Mesodermal cell (in vitro differentiated cells): ENCODE data around the gene ANXA6.

Source experiments
- H3K27ac ChIP-seq: 2 replicates; pipeline ENCODE4 v1.7.0; 2013; ENCODE audit warnings: mild to moderate bottlenecking, low read depth, low read length, moderate library complexity; ENCODE audit not compliant: severe bottlenecking
- H3K36me3 ChIP-seq: 2 replicates; pipeline ENCODE4 v1.7.1; 2013; ENCODE audit warnings: mild to moderate bottlenecking, low read length, moderate library complexity; ENCODE audit not compliant: control insufficient read depth, insufficient read depth
- H3K4me1 ChIP-seq: one replicate; pipeline ENCODE4 v1.7.1; 2013; ENCODE audit warnings: mild to moderate bottlenecking, low read length; ENCODE audit not compliant: insufficient read depth, control insufficient read depth, poor library complexity, severe bottlenecking
- H3K4me3 ChIP-seq: 2 replicates; pipeline ENCODE4 v1.7.0; 2013; ENCODE audit warnings: low read length, control low read depth, mild to moderate bottlenecking; ENCODE audit not compliant: insufficient read depth, poor library complexity, severe bottlenecking; ENCODE audit errors: extremely low read depth
- H3K9me3 ChIP-seq: 2 replicates; pipeline ENCODE4 v1.7.1; 2013; ENCODE audit warnings: mild to moderate bottlenecking, low read length, moderate library complexity; ENCODE audit not compliant: control insufficient read depth
- WGBS, 2 experiments: methylation state at CpG; one replicate each; pipeline ENCODE4 v1.1.5; 2013; ENCODE audit warnings: missing lambda C conversion rate in 2 of 2; ENCODE audit not compliant: insufficient coverage in 2 of 2; 5-methylcytosine and 5-hydroxymethylcytosine counted together

The ANXA6 gene

DNA sequence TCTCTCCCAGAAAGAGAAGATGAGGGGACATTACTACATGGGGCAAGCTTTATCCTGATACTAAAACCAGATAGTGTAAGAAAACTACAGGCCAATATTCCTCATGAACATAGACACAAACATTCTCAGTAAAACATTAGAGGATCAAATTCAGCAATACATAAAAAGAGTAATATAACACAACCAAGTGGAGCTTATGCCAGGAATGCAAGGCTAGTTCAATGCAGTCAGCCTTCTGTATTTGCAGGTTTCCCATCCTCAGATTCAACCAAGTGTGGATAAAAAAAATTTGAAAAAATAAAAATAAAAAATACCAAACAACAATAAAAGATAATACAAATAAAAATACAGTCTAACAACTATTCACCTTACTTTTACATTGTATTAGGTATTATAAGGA is 35.0 kb upstream of the ANXA6 start:
- Histone ChIP-seq H3K4me1 (no peaks in the 10 kb centered on the region), H3K9me3 (no peaks in the 10 kb centered on the region), H3K4me3 (no peak overlapping the region), H3K27ac (no peak overlapping the region), H3K36me3 (no peaks in the 10 kb centered on the region)

DNA sequence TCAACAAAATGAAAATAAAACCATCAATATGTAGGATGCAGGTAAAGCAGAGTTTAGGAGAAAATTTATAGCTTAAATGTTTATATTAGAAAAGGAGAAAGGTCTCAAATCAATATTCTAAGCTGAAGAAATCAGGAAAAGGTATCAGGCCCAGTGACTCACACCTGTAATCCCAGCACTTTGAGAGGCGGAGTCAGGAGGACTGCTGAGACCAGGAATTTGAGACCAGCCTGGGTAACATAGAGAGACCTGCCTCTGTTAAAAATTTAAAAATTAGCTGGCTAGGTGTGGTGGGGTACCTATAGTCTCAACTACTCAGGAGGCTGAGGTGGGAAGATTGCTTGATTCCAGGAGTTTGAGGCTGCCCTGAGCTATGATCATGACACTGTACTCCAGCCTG is 34.1 kb upstream of the ANXA6 start:
- Histone ChIP-seq H3K4me3 (no peak overlapping the region), H3K4me1 (no peaks in the 10 kb centered on the region), H3K36me3 (no peaks in the 10 kb centered on the region), H3K9me3 (no peaks in the 10 kb centered on the region), H3K27ac (no peak overlapping the region)
- WGBS, 2 experiments: 91 to 100% methylated on average over 1 of the region's 1 CpG

DNA sequence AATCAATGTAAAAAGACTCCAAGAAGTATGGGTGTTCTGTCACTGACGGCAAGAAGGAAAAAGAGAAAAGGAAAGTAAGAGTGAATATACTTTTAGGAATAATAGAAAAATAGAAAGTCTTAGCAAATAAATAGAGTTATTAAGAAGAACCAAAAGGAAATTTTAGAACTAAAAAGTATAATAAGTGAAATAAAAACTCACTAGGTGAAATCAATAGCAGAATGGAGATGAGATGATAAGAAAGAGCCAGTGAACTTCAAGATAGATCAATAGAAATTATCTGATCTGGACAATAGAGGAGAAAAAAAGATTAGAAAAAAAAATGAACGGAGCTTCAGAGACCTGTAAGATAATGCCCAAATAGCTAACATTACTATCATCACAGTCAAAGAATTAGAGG is 31.6 kb upstream of the ANXA6 start:
- no CpG with 5 or more reads among the region's 2 CpGs for WGBS, 2 experiments
- no peaks in the 10 kb centered on the region for H3K9me3 ChIP-seq
- H3K4me1 ChIP-seq: no peaks in the 10 kb centered on the region
- no peak overlapping the region for H3K4me3 ChIP-seq
- no peaks in the 10 kb centered on the region for H3K36me3 ChIP-seq
- H3K27ac ChIP-seq: no peak overlapping the region

DNA sequence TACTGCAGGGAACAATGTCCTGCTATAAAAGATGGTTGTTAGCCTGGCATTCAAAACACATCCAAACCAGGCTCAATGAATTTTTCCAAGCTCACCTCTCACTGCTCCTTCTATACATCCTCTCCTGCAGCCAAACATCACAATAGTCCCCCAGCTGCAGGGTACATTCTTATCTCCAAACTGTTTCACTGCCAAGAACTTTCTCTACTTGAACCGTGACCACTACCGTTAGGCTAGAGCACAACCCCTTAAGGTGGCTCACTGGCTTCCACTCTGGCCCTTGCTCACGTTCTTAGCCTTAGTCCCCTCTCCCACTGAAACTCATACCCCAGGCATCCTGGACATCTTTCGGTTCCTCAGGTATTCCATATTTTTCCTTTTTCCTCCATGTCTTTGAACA is 29.0 kb upstream of the ANXA6 start:
- Histone ChIP-seq H3K27ac (no peak overlapping the region), H3K36me3 (no peaks in the 10 kb centered on the region), H3K4me1 (no peaks in the 10 kb centered on the region), H3K4me3 (no peak overlapping the region), H3K9me3 (no peaks in the 10 kb centered on the region)
- 84 to 86% methylated on average over 4 of the region's 4 CpGs for WGBS, 2 experiments

DNA sequence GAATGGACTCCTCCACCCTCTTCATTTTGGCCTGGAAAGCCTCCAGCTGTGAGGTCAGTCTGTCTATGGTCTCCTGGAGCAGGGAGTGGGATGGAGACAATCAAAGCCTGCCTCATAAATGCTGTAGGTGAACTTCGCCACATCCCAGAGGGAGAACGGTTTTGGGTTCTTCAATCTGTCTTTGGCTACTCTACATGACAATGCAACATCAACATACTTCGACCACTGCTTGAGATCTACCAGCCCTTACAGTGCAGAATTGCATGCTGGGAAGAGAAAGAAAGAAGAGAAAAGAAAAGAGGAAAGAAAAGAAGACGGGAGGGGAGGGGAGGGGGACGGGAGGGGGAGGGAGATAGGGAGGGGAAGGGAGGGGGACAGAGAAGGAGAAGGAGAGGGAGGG is 28.5 kb upstream of the ANXA6 start:
- no peaks in the 10 kb centered on the region for H3K4me1 ChIP-seq
- no peak overlapping the region for H3K4me3 ChIP-seq
- 0 to 60% methylated on average over 1 of the region's 5 CpGs for WGBS, 2 experiments
- no peaks in the 10 kb centered on the region for H3K36me3 ChIP-seq
- no peak overlapping the region for H3K27ac ChIP-seq
- H3K9me3 ChIP-seq: no peaks in the 10 kb centered on the region

DNA sequence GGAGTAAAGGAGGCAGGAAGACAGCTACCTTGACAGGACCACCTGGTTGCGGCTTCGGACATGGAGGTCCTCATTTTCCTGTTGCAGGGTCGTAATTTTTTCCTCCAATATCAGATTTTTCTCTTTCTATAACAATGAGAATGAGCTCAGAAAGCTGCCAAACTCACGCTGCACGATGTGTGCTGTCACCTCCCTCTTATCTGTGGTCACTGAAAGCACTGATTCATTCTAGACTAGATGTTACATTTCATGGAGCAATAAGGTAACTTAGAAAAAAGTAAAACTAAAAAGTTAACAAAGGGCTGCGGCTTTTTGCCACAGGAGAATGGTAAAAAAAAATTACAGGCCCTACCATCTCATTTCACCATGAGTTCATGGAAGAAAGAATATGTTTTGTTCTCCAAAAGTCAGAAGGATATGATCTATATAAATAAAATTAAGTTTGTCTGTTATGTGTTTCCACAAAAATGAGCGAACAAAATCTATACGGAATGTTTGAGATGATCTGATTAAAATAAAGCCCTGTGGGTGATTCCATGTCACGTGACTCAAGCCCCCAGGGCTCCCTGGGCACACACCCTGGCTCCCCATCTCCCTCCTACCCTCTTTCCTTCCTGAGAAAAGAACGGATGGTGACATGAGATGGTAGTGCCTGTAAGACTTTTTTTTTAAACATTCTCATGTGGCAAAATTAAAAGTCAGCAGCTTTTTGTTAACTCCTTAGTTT is 26.9 kb upstream of the ANXA6 start:
- H3K9me3 ChIP-seq: no peaks in the 10 kb centered on the region
- 92% methylated on average over 3 of the region's 10 CpGs for WGBS, 2 experiments

DNA sequence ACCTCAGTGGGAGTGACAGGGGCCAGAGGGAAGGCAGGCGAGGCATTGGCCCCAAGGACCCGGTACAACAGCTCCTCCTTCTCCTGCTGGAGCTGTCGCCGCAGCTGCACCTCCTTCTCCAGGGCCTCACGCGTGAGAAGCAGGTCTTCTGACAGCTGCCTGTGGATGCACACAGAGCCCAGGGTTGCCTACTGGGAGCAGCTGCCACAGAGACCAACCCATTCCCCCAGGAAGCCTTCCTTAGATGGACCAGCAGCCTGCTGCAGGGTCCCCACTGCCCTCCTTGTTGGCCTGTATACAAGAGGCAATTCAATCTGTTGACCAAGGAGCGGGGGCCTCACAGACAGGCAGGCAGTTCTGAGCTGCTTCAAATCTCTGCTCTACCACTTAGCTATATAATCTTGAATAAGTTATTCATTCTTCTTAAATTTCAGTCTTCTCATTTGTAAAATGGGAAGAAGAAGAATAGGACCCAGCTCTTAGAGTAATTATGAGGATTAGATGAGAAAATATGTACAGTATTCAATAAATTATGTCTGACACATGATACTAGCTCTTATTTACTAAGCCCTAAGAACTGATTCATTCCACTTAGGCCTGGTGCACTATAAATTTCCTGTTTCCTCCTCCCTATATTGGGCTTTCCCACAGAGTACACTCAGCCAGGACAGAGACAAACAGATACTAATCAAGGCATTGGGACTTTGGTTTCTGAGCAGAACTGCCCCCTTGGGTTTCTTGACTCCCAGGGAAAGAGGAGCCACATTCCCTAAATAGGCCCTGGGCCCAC is 26.1 kb upstream of the ANXA6 start:
- no peaks in the 10 kb centered on the region for H3K36me3 ChIP-seq
- 72 to 85% methylated on average over 4 to 6 of the region's 7 CpGs for WGBS, 2 experiments

More for the DNA sequence above, 26.9 kb upstream of the ANXA6 start:
- H3K36me3 ChIP-seq: no peaks in the 10 kb centered on the region
- H3K4me3 ChIP-seq: no peak overlapping the region
- no peak overlapping the region for H3K27ac ChIP-seq
- no peaks in the 10 kb centered on the region for H3K4me1 ChIP-seq

DNA sequence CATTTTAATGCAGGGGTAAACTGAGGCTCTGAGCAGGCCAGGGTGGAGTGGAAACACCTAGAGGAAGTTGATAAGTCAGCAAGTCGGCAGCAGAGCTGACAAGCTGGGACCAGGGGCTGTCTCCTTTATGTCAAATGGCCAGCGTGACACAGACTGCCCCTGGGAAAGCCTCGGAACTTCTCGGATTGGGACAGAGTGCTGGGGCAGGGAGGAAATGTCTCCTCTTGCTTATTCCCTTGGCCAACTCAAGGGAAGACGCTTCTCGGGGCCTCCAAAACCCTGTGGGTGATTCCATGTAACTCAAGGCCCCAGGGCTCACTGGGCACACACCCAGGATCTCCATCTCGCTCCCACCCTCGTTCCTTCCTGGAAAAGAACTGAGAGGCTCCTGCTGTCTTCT is 25.4 kb upstream of the ANXA6 start:
- Histone ChIP-seq H3K9me3 (no peaks in the 10 kb centered on the region), H3K36me3 (no peaks in the 10 kb centered on the region), H3K27ac (no peak overlapping the region), H3K4me3 (no peak overlapping the region), H3K4me1 (no peaks in the 10 kb centered on the region)
- 92 to 96% methylated on average over 5 to 8 of the region's 8 CpGs for WGBS, 2 experiments

More for the DNA sequence above, 26.1 kb upstream of the ANXA6 start:
- no peak overlapping the region for H3K4me3 ChIP-seq
- no peak overlapping the region for H3K27ac ChIP-seq
- no peaks in the 10 kb centered on the region for H3K4me1 ChIP-seq
- H3K9me3 ChIP-seq: no peaks in the 10 kb centered on the region

DNA sequence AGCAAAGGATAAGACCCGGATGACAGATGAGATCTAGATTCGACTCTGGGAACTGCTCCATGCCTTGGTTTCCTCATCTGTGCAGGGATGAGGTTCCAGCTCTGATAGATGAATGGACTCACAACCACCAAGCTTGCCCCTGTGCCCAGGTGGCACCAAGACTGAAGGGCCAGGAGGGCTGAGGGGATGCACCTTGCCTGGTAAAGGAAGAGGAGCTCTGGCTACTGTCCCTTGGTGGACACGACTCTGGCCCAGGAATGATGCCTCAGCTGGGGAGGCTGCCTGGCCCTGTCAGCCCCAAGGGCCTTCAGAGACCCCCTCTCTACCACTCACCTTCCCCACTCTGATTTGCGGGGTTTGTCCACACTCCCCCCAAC is 24.9 kb upstream of the ANXA6 start:
- 87 to 100% methylated on average over 3 of the region's 4 CpGs for WGBS, 2 experiments
- Histone ChIP-seq H3K4me3 (no peak overlapping the region), H3K9me3 (no peaks in the 10 kb centered on the region), H3K36me3 (no peaks in the 10 kb centered on the region), H3K4me1 (no peaks in the 10 kb centered on the region), H3K27ac (no peak overlapping the region)

DNA sequence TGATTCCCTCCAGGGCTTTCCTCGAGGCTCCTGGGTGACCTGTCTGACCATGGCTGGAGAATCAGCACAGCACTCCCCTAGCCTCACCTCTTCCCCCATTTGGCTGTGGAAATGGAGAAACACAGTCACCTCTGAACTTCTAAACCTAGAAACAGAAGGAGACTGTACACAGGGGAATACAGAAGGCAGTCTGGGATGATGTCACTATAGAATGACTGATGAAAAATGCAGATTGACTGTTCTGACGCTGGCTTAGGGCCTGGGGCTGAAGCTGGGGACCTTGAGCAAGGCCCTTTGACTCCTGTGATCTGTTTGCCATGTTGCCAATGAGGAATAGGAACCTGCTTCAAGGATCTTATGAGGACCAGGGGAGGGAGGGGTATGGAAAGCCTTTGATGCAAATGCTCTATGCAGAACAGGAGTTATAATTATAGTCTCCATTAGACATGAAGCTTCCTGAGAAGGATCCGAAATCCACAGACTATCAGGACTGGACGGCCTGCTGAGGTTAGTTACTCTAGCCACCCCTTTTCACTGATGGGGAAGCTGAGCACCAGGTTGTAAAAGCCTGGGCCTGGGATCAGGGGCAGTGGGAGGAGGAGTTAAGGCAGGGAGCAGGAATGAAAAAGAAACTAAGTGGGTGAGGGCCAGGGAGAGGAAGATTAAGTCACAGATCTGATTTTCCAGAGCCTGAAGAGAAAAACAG is 24.4 kb upstream of the ANXA6 start:
- Histone ChIP-seq H3K4me1 (no peaks in the 10 kb centered on the region), H3K27ac (no peak overlapping the region), H3K9me3 (no peaks in the 10 kb centered on the region), H3K4me3 (no peak overlapping the region), H3K36me3 (no peaks in the 10 kb centered on the region)
- 86 to 91% methylated on average over 2 to 3 of the region's 4 CpGs for WGBS, 2 experiments

DNA sequence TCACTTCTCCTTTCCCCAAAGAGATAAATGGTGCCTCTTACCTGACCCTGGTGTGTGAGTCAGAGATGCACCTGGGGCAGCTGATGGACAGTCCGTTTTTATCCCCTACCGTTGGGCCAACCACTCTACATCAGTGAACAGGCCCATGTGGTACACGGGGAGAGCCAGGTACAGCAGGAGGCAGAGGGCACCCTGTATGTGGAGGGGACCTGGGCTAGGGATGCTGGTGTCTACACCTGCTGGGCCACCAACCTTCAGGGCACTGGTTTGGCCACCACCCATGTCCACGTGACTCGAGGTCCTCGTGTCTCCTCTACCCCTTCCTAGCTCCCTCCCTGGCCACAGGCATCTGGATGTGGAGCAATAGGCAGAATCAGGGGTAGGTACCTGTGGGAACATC is 22.7 kb upstream of the ANXA6 start:
- no peak overlapping the region for H3K4me3 ChIP-seq
- 92 to 100% methylated on average over 4 to 6 of the region's 6 CpGs for WGBS, 2 experiments
- no peaks in the 10 kb centered on the region for H3K9me3 ChIP-seq
- H3K4me1 ChIP-seq: no peaks in the 10 kb centered on the region
- H3K36me3 ChIP-seq: no peaks in the 10 kb centered on the region
- H3K27ac ChIP-seq: no peak overlapping the region
